ENCODE results near the gene KIF3A. TPM values are rescaled to one million over a fixed set of nuclear protein-coding genes. Genes with fewer than 3 reads are reported as not detected.

Gene KIF3A
- polyA plus RNA-seq, 3 donors, result 1.3 to 4.9 (median 1.9) TPM

DNA sequence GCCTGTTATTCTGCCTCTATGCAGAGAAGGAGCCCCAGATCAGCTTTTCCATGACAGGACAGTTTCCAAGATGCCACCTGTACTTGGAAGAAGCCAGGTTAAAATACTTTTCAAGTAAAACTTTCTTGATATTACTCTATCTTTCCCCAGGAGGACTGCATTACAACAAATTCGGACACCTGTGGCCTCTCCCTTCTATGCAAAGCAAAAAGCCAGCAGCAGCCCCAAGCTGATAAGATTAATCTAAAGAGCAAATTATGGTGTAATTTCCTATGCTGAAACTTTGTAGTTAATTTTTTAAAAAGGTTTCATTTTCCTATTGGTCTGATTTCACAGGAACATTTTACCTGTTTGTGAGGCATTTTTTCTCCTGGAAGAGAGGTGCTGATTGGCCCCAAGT is 63.9 kb downstream of the KIF3A start:
- WGBS, 3 donors, result 78 to 88% (median 80%) methylated on average over 1 of the region's 1 CpG
- no peak overlapping the region for H3K27ac ChIP-seq (ENCODE audit: low read depth, low read length)

DNA sequence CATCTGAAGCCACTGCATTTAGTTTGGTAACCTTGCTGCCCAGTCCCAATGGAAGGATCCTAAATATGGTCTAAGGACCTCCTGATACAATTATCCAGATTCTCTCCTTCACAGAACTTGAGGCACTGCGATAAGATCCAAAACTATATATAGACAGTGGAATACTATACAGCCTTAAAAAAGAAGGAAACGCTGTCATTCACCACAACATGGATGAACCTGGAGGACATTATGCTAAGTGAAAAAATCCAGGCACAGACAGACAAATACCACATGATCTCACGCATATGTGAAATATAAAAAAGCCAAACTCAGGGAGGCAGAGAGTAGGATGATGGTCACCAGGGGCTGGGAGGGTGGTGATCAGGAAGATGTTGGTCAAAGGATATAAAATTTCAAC is 66.3 kb downstream of the KIF3A start:
- 94 to 97% (median 96%) methylated on average over 3 of the region's 3 CpGs for WGBS, 3 donors

DNA sequence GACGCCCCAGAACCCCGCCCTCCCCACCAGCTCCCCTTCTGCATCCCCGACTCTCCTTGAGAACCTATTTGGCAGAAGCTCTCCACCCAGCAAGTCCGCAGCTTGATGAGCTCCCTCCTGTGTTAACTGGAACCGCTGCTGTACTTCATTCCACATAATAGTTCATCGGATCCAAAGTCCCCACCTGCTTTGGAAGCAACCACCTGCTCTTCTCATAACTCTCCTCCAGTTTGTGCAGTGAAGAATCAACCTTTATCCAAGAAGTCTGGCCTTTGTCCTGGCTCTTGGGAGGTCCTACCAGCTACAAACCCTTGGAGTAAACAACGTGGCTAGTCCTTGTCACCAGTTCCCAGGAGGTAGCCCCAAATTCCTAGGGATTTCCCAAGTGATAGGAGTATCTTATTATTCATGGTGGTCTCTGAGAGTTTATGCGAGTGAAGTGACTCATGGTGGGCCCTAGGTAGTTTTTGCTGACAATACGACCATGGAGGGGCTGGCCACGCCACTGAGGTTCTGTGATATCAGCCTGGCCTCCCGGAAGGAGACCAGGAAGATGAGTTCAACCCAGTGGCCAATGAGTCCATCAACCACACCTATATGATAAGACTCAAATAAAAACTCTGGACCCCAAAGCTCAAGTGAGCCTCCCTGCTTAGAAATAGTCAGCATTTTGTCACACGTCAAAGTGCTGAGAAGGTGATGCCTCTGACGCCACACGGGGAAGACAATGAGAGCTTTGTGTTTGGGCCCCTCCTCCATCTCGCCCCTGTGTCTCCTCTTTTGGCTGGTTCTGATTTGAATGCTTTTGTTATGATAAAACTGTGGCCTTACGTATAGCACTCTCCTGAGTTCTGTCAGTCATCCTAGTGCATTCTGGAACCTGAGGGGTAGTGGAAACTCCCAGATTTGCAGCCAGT is 67.1 kb downstream of the KIF3A start:
- H3K27ac ChIP-seq (ENCODE audit: low read depth, low read length), result no peak overlapping the region

More for the DNA sequence above, 66.3 kb downstream of the KIF3A start:
- H3K27ac ChIP-seq (ENCODE audit: low read depth, low read length), result no peak overlapping the region

DNA sequence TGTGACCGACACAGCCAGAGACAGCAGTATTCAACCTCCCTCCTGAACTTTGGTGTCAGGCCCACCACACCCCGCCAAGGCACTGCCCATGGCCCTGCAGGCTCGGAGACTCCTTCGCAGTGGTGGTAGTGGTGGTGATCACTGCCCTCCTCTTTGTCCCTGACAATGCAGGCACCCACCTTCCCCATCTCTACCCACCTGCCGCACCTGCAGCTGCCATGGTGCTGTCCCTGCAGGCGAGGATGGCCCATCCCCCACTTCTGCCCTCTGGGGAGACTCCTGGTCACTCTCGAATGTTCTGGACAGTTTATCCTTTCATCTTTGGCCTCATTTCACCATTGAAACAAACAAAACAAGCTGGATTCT is 67.9 kb downstream of the KIF3A start:
- H3K27ac ChIP-seq (ENCODE audit: low read depth, low read length), result no peak overlapping the region
- WGBS, 3 donors, result 84 to 92% (median 90%) methylated on average over 7 of the region's 7 CpGs

More for the DNA sequence above, 67.1 kb downstream of the KIF3A start:
- WGBS, 3 donors, result 86 to 93% (median 90%) methylated on average over 16 of the region's 16 CpGs

DNA sequence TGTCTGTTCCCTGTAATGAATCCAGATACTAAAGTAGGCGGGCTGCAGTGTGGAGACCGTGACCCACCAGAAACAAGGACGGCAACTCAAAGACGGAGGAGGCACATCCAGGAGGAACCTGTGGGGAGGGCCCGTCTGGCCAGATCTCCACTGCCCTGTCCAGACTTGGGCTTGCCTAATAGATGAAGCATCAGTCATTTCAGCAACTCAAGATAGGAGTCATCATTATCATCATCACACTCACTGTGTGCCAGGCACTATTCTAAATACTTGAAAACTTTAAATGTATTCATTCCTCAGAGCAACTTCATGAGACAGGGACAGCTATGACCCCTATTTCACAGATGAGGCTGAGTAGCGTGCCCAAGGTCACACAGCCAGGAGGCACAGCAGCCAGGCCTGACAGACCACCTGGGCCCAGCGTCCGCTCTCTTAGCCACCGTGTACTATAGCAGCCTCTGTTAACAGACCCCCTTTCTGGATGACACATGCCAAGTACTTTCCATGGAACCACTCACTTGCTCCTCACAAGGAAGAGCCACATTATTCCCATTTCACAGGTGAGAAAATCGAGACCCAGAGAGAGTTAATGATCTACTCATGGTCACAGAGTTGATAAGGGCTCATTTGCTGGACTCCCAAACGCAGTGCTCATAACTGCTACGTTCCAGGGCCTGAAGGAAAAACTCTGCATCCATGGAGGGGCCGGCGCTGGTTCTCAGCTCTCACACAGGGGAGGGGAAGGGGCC is 68.5 kb downstream of the KIF3A start:
- no peak overlapping the region for H3K27ac ChIP-seq (ENCODE audit: low read depth, low read length)
- 87 to 90% (median 87%) methylated on average over 14 of the region's 14 CpGs for WGBS, 3 donors

DNA sequence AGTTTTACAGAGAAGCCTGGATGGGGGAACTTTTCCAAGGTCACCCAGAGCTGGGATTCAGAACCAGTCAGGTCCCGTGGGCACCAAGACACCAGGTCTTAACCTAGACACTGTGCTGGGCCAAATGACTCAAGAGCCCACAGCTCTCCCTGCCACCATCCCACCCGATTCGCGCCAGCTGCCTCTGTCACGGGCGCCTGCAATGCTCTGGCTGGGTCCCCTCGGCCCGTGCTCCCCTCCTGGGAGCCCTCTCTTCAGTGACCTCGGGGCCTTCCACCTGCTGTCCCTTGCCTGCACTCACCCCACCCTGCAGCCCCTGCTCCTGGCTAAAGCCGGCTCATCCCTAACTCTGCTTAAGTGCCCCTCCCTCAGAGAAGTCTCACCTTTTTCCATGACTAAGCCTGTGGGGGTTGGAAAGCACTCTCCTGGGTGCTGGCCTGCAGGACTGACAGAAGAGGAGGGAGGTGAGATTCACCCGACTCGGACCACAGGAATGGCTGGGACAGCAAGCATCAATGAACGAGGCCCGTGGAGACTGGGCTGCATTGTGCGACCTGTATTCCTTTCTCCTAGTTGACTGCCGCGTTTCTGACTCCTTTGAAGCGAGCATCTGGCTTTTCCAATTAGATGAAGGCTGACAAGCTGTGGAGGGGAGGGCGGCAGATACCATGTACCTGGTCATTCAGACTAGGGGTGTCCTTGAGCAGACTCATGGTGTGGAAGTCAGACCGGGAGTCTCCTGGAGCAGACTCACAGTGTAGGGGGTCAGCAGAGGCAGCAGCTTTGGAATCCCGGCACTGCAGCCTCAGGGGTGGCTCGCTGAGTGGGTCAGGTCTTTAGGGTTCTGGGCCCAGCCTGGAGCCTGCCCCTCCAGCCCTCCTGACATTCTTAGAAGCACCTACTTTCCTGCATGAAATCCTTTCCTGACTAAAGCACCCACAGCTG is 69.3 kb downstream of the KIF3A start:
- WGBS, 3 donors, result 70 to 85% (median 84%) methylated on average over 22 of the region's 22 CpGs
- no peak overlapping the region for H3K27ac ChIP-seq (ENCODE audit: low read depth, low read length)

DNA sequence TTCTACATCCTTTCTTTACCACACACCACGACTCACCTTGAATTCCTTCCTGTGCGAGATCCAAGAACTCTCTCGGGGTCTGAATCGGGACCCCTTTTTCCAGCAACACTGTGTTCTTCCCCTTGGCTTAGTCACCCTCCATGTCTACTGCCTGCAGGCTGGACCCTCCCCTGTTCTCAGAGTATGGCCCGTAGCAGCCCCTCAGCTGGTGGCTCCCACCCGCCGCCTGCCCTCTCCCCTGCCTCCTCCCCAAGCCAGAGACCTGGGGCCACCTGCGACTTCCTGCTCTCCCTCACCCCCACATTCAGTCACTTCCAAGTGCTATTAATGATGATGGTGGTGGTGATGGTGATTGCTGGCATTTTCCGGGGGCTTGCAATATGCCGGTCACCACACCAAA is 70.0 kb downstream of the KIF3A start:
- no peak overlapping the region for H3K27ac ChIP-seq (ENCODE audit: low read depth, low read length)
- 88 to 90% (median 88%) methylated on average over 10 of the region's 10 CpGs for whole genome bisulfite sequencing, 3 donors

DNA sequence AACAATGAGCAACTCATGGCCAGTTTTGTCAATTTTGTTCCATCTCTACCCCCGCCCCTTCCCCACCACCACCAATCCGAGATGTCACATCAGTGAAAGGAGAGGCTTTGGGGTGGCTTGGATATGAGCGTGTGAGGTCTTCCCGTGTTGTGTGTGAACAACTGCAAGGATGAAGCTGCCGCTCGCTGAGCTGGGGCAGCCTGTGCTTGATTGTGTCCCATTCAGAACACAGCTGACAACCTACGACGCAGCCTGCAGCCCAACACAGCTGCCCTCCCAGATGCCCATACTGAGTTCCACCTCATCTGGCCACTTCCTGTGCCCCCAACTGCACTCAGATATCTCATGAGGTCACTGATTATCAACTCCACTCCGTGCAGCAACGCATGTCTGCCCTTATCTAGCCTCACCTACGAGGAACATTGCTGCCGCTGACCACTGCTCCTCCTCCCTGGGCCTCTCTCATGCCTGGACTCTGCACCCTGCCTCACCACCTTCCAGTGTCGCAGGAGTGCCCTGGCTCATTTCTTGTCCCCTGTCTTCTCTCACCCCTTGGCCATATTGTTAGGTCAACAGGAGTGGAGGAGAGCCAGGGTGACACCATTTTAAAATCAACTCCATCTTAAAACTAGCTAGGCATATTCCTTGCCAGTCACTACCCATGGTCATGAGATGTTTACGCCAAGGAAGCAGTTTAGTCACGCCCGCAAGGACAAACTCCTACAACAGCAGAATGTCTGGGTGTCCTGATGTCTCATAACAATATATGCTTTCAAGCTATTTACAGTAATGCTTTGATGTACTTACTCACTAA is 70.8 kb downstream of the KIF3A start:
- 85 to 89% (median 87%) methylated on average over 16 of the region's 16 CpGs for WGBS, 3 donors
- H3K27ac ChIP-seq (ENCODE audit: low read depth, low read length), result no peak overlapping the region

DNA sequence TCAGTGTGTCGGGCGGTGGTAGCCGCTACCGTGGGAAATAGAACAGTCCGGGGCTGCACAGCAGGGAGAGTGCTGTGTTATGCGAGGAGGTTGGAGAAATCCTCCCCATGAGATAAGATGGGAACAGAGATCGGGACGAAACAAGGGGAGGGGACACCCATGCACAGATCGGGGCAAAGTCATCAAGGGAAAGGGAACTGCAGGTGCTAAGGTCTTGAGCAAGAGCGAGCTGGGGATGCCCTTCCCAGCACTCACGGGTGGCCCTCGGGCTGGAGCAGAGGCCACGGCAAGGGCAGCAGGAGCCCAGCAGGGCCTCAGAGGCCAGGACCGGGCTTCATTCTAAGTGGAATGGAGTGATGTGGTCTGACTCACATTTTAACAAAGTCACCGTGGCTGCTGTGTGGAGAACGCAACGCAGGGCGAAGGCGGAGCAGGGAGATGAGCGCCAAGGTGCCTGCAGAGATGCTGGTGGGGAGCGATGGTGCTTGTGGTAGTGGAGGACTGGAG is 71.7 kb downstream of the KIF3A start:
- no peak overlapping the region for H3K27ac ChIP-seq (ENCODE audit: low read depth, low read length)
- WGBS, 3 donors, result 89% methylated on average over 21 of the region's 21 CpGs

DNA sequence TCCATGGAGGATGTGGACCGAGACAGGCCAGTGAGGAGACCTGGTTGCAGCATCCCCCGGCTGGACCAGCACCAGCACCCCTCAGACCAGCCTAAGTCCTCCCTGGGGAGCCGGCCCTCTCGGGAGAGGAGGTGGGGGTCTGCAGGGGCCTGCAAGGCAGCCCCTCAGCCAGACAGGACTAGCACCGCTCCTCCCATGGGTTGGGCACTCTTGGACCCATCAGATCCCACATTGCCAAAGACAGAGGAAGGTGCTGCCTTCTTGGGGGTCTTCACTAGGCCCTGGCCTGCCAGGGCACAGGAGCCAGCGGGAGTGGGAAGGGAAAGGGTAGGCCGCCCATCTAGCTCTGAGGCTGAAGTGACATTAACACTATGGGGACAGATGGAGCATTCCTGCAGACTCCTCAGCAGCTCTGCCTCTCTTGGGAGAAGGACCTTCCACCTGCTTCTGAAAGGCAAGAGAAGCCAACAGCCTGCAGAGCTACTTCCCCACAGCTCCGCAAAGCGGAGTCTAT is 72.6 kb downstream of the KIF3A start:
- 95 to 98% (median 98%) methylated on average over 9 of the region's 9 CpGs for WGBS, 3 donors

DNA sequence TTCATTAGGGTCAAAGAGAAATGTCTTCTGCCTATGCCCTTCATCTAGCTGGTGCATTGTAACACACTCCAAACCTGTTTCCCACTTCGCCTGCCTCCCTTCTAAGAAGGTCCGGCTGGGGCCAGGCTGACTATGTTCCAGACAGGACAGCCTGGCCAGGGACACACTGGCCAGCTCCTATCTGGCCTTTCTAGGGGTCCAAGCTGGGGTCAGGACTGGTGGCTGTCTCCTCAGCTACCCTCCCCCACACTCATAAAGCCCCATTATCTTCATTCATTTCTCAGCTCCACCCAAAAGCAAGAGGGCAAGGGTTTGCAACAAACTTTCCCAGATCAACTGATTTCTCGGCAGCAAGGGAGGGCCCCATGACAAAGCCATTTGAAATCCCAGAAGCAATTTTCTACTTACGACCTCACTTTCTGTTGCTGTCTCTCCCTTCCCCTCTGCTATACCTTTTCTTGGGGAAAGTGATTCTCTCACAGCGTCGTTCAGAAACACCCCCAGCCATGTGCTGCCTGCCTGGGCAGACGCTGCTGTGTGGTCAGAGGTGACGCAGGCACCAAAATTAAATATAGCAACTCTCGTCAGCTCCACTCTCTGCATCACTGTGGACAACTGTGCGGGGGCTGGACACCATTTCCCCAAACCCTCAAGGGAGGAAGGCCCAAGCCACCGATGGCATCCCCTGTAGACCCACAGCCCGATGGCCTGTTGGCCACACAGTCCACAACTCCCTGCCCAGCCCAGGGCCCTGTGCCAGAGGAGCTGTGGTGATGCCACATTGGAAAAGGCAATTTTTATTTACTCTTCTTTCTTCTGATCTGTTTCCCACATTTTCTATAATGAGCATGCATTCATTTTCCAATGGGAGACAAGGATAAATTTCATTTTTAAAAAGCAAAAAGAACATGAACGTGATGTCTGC is 73.3 kb downstream of the KIF3A start:
- no peak overlapping the region for H3K27ac ChIP-seq (ENCODE audit: low read depth, low read length)
- WGBS, 3 donors, result 76 to 86% (median 77%) methylated on average over 13 of the region's 13 CpGs

More for the DNA sequence above, 72.6 kb downstream of the KIF3A start:
- no peak overlapping the region for H3K27ac ChIP-seq (ENCODE audit: low read depth, low read length)

DNA sequence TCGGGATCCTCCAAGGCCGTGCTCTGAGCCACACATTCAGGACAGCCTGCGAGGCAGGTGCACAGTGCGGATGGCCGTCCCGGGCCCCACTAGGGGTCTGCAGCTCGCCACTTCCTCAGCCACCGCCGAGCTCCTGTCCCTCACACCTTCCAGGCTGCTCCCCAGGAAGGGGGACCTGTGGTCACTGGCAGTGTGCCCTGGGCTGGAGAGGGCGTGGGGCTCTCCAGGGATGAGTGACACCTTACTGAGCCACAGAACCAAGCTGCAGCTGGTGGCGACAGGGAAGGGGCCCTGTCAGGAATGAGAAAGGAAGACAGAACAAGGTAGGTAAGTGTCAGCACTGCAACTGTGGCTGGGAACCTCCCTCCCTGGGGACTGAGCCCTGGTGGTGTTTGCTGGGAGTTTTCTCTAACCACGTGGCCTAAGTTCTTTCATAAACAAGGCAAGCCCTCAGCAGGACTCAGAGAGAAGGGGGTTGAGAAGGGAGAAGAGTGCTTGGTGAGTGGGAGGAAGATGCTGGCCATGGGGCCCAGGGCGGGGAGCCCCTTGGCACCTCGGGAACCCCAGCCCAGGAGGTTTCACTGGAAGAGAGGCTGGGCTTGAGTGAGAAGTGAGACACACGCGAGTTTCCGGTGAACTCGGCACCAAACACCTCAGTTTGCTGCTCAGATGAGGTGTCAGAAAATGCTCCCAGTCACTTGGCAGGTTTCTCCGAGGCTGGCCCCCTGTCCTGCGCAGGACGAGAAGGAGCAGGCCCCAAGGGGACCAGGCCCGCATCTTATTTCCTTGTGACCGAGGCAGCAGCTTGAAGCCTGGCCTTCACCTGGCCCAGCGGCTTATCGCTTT is 74.2 kb downstream of the KIF3A start:
- H3K27ac ChIP-seq (ENCODE audit: low read depth, low read length), result no peak overlapping the region
- WGBS, 3 donors, result 68 to 76% (median 70%) methylated on average over 25 of the region's 25 CpGs

DNA sequence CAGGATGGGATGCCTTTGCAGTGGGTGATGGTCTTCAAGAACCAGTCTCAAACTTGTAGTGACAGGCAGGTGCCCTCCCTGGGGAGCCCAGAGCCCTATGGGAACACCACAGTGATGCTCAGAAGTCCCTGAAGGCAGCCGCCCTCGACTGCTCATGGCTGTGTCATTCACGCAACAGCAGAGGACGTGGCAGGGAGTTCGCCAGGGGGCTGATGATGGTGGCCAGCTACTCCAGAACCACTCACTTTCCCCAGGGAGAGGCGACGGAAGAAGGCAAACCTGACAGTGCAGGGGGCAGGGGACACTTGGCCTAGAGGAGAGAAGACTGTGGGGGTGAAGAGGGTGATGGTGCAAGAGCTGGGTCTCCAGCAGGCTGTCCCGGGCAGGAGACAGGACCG is 75.3 kb downstream of the KIF3A start:
- 91 to 94% (median 94%) methylated on average over 9 of the region's 9 CpGs for WGBS, 3 donors

DNA sequence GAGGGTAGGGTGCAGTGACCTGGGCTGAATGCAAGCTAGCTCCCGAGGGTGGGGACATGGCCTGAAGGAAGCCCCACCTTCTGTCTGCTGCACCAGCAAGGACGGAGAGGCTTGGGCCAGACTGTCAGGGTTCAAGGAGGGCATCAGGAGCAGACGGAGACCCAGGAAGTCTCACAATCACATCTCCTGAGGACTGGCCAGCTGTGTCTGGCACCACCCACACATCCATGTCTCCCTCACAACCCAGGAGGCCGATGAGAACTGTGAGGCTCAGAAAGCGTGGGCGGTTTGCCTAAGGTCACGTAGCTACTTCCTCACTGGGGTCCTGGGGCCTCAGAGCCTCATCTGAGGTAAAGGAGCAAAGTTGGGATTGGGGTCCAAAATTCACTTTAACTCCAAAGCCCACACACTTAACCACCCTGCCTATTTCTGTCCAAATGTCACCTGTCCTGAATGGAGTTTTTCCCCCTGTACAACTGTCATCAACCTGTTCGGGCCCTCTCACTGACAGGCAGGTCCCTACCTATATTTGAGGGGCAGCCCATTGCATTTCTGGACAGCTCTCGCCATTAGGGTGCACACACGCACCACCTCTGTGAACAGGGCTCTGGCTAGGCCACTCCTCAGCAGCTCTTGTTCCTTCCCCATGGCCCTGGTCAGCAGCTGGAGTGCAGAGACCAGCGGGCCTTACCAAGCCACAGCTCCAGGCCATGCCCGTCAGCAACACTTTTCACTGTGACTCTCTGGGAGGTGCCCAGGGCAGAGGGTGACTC is 75.9 kb downstream of the KIF3A start:
- H3K27ac ChIP-seq (ENCODE audit: low read depth, low read length), result no peak overlapping the region
- 80 to 88% (median 82%) methylated on average over 12 of the region's 12 CpGs for WGBS, 3 donors

More for the DNA sequence above, 75.3 kb downstream of the KIF3A start:
- no peak overlapping the region for H3K27ac ChIP-seq (ENCODE audit: low read depth, low read length)
